Urinary bladder (tissue), 4 donors: Measurements from ENCODE around the gene WBP2NL. TPM values are rescaled to one million over a fixed set of nuclear protein-coding genes. Genes with fewer than 3 reads are reported as not detected.

Experiments
- DNase-seq: peaks from one replicate; pipeline ENCODE4 v3.0.0-alpha.2; 2015; ENCODE audit errors: extremely low spot score
- H3K27ac ChIP-seq: one replicate; pipeline ENCODE4 v1.5.1; 2013; ENCODE audit warnings: low read depth, mild to moderate bottlenecking, moderate library complexity
- H3K36me3 ChIP-seq: one replicate; pipeline ENCODE4 v1.6.1; 2013; ENCODE audit warnings: mild to moderate bottlenecking, moderate library complexity; ENCODE audit not compliant: insufficient read depth
- H3K4me1 ChIP-seq: one replicate; pipeline ENCODE4 v1.6.1; 2013; ENCODE audit warnings: mild to moderate bottlenecking, moderate library complexity; ENCODE audit not compliant: insufficient read depth
- H3K4me3 ChIP-seq: one replicate; pipeline ENCODE4 v1.5.1; 2013; ENCODE audit warnings: low read depth, low read length
- WGBS: extraction: QIAGEN DNeasy Blood & Tissue Kit; methylation state at CpG from one replicate; pipeline ENCODE4 v1.1.7; 2013; 5-methylcytosine and 5-hydroxymethylcytosine counted together
- polyA plus RNA-seq: library from polyadenylated mRNA; stranded (reverse); fragments of 200-250 nt; gene quantifications from one replicate; pipeline ENCODE4 v1.2.3, GENCODE V29; 2013
- total RNA-seq: library from RNA; depleted of rRNA; stranded (reverse); fragments of >200 nt; gene quantifications from one replicate; pipeline ENCODE4 v1.2.3, GENCODE V29; 2014
- donor health status: healthy with polysubstance abuse.
- donor health status: healthy.

The WBP2NL gene
- total and polyA plus RNA-seq, 2 donors: 0.98 to 5.2 TPM

DNA sequence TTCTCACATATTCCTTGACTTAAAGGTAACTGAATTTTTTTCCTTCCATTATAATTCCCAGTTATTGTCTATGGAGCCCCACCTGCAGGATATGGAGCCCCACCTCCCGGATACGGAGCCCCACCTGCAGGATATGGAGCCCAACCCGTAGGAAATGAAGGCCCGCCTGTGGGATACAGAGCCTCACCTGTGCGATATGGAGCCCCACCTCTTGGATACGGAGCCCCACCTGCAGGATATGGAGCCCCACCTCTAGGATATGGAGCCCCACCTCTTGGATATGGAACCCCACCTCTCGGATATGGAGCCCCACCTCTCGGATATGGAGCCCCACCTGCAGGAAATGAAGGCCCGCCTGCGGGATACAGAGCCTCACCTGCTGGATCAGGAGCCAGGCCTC is 28.1 kb downstream of the WBP2NL start:
- no peaks in the 10 kb centered on the region for H3K36me3 ChIP-seq
- no peak overlapping the region for H3K27ac ChIP-seq
- H3K4me1 ChIP-seq: no peaks in the 10 kb centered on the region
- 91% methylated on average over 10 of the region's 10 CpGs for WGBS
- no peak for DNase-seq
- H3K4me3 ChIP-seq: no peak overlapping the region

DNA sequence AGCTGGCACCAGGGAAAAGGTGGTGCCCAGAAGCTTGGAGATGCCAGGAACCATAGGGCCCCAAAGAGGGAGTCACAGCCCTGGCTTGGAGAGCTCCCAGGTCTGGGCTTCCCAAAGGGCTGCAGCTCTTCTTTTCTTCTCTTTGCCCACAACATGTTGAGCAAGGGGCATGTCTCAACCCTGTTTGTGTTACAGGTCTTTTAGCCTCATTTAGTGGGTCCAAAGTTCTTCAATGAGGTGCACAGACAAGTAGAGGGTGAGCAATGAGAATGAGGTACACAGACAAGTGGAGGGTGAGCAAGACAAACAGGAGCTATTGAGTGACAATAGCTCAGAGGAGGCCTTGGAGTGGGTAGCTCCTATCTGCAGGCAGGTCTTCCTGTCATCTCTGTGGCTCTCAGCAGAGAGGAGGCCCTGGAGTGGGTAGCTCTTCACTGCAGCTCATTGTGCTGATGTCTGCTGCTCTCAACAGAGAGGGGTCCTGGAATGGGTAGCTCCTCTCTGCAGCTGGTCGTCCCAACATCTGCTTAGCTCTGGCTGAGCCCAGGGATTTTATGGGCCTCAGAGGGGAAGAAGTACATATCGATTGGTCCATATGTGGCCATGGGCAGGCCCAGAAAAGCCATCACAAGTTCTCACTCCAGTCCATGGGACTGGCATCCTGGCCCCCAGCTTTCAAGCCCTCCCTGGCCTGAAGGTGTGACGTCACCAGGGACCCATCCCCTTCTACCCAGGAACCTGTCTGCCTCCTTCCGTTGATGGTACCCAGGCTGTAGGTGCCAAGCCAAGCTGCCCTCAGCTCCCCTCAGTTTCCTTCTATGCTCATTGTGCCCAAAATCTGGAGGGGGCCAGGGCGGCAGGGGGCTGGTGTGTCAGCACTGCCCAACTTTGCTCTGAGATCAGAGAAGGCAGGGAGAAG is 34.9 kb downstream of the WBP2NL start:
- Histone ChIP-seq H3K36me3 (no peaks in the 10 kb centered on the region), H3K27ac (no peak overlapping the region), H3K4me3 (no peak overlapping the region), H3K4me1 (no peaks in the 10 kb centered on the region)
- no peak for DNase-seq
- WGBS: 91% methylated on average over 5 of the region's 5 CpGs

DNA sequence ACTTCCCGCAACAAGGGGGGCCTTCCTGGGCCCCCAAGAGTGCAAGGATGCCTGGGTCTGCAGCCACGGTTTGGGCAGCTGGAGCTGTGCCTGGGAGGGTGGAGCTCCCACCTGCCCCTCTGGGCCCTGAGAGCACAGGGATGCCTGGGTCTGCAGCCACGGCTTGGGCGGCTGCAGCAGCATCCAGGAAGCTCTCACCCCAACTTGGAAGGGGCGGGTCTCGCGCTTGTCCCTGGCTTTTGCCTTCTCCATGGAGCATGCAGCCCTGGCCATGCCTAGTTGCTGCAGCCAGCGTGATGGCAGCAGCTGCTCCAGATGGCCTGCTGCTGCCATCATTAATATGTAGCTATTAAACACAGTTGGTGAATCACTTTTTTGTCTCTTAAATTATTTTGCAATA is 36.7 kb downstream of the WBP2NL start:
- DNase-seq: no peak
- Histone ChIP-seq H3K36me3 (no peaks in the 10 kb centered on the region), H3K27ac (no peak overlapping the region), H3K4me3 (no peak overlapping the region), H3K4me1 (no peaks in the 10 kb centered on the region)
- 84% methylated on average over 8 of the region's 8 CpGs for WGBS

DNA sequence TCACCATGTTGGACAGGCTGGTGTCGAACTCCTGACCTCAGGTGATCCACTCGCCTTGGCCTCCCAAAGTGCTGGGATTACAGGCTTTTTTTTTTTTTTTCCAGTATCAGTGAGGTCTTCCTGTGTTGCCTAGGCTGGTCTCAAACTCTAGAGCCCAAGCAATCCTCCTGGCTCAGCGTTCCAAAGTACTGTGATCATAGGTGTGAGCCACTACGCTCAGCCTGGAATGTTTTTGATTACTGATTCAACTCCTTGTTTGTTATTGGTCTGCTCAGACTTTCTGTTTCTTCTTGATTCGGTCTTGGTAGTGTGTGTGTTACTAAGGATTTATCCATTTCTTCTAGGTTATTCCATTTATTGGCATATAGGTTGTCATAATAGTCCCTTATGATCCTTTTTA is 40.7 kb downstream of the WBP2NL start:
- no peak for DNase-seq
- Histone ChIP-seq H3K36me3 (no peaks in the 10 kb centered on the region), H3K4me3 (no peak overlapping the region), H3K4me1 (no peaks in the 10 kb centered on the region), H3K27ac (no peak overlapping the region)
- WGBS: 93% methylated on average over 5 of the region's 5 CpGs

DNA sequence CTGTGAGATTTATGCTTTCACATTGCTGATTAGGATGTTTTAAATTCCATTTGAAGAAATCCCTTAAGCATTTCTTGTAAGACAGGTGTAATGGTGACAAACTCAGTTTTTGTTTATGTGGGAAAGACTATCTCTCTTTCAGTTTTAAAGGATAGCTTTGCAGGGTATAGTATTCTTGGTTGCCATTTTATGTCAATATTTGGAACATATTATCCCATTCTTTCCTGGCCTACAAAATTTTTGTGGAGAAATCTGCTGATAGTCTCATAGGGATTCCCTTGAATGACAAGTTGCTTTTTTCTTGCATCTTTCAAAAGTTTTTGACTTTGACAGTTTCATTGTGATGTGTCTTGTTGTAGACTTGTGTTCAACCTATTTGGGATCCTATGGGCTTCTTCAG is 43.2 kb downstream of the WBP2NL start:
- no peak for DNase-seq
- H3K4me3 ChIP-seq: no peak overlapping the region
- no peak overlapping the region for H3K27ac ChIP-seq
- H3K4me1 ChIP-seq: no peaks in the 10 kb centered on the region
- no peaks in the 10 kb centered on the region for H3K36me3 ChIP-seq

DNA sequence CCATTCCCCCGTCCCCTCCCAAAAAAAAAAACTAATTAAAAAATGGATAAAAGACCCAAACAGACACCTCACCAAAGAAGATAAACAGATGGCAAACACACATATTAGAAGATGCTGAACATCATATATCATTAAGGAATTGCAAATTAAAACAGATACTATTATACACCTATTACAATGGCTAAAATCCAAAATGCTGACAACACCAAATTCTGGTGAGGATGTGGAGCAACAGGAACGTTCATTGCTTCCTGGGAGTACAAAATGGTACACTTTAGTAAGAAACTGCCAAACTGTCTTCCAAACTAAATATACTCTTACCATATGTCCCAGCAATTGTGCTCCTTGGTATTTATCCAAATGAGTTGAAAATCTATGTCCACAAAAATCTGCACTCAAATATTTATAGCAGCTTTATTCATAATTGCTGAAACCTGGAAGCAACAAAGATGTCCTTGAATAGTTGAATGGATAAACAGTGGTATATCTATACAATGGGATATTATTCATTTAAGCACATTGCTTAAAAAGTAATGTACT is 52.1 kb downstream of the WBP2NL start:
- Histone ChIP-seq H3K36me3 (peaks cover 2% of the 10 kb centered on the region), H3K27ac (no peak overlapping the region), H3K4me3 (no peak overlapping the region), H3K4me1 (no peaks in the 10 kb centered on the region)
- DNase-seq: no peak
- 71% methylated on average over 2 of the region's 2 CpGs for WGBS

DNA sequence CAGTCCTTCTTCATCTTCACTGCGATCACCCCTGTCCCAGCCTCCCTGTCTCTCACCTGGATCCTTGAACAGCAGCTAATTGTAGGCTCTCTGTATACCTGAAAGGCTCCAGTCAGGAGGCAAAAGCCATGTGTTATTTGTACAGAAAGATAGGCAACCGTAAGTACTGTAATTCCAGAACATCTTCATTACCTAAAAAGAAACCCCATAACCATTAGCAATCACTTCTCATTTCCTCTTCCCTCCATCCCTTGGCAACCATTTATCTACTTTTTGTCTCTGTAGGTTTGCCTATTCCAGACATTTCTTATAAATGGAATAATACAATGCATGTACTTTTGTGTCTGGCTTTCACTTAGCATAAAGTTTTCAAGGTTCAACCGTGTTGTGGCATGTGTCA is 54.2 kb downstream of the WBP2NL start:
- Histone ChIP-seq H3K36me3 (peaks cover 2% of the 10 kb centered on the region), H3K27ac (no peak overlapping the region), H3K4me1 (no peaks in the 10 kb centered on the region), H3K4me3 (no peak overlapping the region)
- 86% methylated on average over 3 of the region's 3 CpGs for WGBS
- DNase-seq: no peak

DNA sequence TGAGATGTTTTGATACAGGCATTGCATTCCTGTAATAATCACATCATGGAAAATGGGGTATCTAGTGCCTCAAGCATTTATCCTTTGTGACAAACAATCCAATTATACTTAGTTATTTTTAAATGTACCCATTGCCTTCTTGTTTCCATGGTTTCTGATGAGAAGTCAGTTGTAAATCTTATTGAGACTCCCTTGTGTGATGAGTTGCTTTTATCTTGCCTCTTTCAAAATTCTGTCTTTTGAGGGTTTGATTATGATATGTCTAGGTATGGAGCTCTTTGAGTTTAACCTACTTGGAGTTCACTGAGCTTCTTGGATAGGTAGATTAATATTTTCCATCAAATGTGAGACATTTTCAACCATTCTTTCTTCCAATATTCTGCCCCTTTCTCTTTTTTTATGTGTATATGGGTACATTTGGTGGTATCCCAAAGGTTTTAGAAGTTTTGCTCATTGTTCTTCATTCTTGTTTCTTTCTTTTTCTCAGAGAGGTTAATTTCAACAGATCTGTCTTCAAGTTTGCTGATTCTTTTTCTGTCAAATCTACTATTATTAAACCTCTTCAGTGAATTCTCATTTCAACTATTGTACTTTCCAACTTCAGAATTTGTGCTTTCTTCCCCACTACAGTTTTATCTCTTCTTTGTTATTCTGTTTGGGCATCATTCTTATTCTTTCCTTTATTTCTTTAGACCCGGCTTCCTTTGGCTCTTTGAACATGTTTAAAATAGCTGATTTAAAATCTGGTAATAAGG is 58.3 kb downstream of the WBP2NL start:
- 97% methylated on average over 1 of the region's 1 CpG for WGBS
- no peak for DNase-seq
- H3K36me3 ChIP-seq: no peaks in the 10 kb centered on the region
- no peak overlapping the region for H3K27ac ChIP-seq
- H3K4me1 ChIP-seq: no peaks in the 10 kb centered on the region
- no peak overlapping the region for H3K4me3 ChIP-seq

DNA sequence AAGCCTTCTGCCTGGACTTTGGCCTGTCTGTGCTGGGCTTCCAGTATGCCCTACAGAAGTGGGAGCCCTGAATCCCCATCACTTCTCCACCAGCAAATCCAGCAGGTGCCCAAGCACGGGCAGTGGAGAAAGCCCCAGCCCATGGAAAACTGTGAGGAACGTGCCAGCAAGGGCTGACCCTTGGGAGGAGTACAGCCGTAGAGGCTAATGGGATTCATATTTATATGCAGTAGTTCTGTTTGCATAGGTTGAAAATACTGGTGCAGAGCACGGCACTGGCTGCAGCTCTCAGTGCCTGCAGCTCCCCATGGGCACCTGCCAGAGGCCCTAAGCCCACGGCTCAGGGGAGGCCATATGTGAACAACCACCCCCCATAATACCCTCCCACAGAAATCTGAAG is 61.9 kb downstream of the WBP2NL start:
- Histone ChIP-seq H3K4me3 (no peak overlapping the region), H3K36me3 (no peaks in the 10 kb centered on the region), H3K27ac (no peak overlapping the region), H3K4me1 (no peaks in the 10 kb centered on the region)
- WGBS: 85% methylated on average over 5 of the region's 5 CpGs
- no peak for DNase-seq

DNA sequence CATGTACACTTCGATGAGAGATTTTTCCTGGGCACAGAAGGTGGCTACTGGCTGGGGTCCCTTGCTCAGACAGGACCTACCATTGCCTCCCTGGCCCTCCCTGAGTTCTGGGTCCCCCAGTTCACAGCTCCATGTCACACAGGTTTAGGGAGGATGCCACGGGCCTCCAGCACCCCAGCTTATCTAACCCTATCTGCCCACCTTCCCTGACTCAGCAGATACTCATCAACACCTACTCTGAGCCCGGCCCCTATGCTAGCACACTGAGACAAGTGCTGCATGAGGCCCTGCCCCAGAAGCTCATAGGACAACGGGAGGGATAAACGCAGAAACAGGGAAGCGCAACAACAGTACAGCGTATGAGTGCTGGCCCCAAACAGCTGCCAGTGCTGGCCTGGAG is 62.5 kb downstream of the WBP2NL start:
- H3K4me3 ChIP-seq: no peak overlapping the region
- H3K27ac ChIP-seq: no peak overlapping the region
- H3K36me3 ChIP-seq: no peaks in the 10 kb centered on the region
- no peak for DNase-seq
- 92% methylated on average over 7 of the region's 7 CpGs for WGBS
- no peaks in the 10 kb centered on the region for H3K4me1 ChIP-seq

DNA sequence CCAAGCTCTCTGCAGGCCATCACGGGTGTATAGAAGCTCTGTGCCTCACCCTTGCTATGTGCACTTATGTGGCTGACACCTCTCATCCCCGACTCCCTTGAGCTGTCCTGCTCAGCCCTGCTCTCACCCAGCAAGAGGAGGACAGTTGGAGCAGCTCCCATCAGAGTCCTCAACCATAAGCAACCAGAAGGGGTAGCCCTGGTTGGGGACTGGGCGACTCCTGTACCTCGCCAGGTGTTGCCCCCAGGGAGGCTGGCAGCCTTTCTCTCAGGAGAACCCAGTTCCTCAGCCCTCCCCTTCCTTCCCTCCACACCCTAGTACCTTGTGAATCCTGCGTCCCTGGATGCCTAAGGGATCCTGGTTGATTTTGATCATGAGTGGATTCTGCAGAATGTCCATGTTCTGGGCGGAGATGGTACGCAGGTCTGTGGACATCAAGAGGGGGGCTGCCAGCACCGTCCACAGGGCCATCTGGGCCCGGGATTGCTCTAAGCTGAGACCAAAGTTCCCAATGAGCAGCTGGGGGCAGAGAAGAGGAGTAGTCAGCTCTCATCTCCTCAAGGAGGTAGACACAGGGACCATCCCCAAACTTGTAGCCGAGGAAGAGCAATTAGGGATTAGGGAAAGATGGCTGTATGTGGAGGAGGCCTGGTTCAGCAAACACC is 64.0 kb downstream of the WBP2NL start:
- no peak for DNase-seq
- 87% methylated on average over 10 of the region's 10 CpGs for WGBS
- Histone ChIP-seq H3K4me1 (no peaks in the 10 kb centered on the region), H3K27ac (no peak overlapping the region), H3K36me3 (no peaks in the 10 kb centered on the region), H3K4me3 (no peak overlapping the region)

DNA sequence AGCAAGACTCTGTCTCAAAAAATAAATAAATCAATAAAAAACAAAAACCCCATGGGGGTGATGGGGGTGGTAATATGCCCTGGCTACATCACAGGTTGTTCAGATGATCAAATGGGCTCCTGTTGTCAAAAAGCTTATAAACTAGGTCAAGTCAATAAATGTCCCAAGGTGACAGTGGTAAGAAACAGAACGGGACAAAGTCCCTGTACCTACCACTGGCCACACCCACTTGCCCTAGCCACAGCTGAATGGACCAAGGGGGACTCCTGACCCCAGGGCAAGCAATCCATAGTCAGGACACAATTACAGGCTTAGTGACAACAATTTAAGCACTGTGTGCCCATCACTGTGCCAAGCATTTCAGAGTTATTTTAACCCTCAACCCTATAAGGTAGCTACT is 66.0 kb downstream of the WBP2NL start:
- 87% methylated on average over 1 of the region's 1 CpG for WGBS
- DNase-seq: no peak
- Histone ChIP-seq H3K36me3 (no peaks in the 10 kb centered on the region), H3K4me3 (no peak overlapping the region), H3K4me1 (no peaks in the 10 kb centered on the region), H3K27ac (no peak overlapping the region)

DNA sequence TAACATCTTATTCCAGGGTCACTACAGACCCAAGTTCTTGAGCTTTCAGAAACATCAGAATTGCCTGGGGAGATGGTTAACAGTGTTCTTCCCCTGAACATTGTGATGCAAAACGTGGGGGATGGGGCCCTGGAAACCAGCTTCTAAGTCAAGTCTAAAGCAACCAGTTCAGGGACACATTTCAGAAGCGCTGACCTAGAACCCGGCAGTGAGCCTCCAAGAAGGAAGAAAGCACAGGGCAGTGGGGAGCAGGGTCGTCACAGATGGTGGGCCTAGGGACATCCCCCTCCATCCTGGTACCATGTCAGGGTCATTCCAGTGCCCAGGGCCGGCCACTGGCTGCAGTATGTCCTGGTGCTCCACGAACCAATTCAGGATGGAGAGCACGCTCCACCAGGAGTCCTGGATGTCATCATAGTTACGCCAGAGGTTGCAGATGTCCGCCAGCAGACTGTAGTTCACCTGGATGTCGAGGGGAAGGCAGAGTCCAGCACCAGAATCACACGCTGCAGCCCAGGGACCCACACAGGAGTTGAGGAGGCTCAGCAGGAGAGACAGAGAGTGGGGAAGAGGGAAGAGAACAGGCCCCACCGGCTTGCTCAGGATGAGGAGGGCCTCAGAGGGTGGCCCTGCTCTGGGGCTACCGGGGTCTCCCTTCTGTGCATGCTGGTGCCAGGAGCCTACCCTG is 67.0 kb downstream of the WBP2NL start:
- Histone ChIP-seq H3K36me3 (no peaks in the 10 kb centered on the region), H3K4me3 (no peak overlapping the region), H3K4me1 (no peaks in the 10 kb centered on the region), H3K27ac (no peak overlapping the region)
- DNase-seq: no peak
- WGBS: 87% methylated on average over 13 of the region's 13 CpGs
